ENCODE measurements around the gene MAD2L2.

Gene MAD2L2

DNA sequence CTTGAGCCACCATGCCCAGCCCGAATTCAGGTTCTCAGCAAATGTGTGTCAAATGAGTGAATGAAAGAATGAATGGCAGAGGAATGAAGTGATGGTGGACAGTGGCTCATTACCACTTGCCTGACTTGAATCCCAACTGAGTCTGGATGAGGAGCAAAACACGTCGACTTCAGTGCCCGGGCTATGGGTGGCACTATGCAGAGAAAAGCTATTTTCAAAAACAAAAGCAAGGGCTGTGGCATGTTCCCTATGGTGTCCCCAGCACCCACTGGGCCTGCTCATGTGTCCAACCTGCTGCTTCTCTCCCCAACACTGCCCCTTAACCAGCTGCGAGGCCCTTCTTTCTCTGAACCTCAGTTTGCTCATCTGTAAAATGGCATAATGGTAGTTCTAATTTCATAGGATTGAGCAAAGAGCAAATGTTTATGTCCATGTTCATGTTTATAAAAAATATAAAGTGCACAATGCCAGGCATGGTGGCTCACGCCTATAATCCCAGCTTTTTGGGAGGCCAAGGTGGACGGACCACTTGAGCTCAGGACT, 4.3 kb upstream of the MAD2L2 start:
- no peak overlapping the region for H3K27ac ChIP-seq

GRCh38 chr1:11684070-11684469, 3.1 kb upstream of the MAD2L2 start:
- POLR2A ChIA-PET (ENCODE audit: low non-redundant PET), result no interaction called here
- no peak for DNase-seq (ENCODE audit: low spot score)
- TF ChIP-seq, protein P1, sequence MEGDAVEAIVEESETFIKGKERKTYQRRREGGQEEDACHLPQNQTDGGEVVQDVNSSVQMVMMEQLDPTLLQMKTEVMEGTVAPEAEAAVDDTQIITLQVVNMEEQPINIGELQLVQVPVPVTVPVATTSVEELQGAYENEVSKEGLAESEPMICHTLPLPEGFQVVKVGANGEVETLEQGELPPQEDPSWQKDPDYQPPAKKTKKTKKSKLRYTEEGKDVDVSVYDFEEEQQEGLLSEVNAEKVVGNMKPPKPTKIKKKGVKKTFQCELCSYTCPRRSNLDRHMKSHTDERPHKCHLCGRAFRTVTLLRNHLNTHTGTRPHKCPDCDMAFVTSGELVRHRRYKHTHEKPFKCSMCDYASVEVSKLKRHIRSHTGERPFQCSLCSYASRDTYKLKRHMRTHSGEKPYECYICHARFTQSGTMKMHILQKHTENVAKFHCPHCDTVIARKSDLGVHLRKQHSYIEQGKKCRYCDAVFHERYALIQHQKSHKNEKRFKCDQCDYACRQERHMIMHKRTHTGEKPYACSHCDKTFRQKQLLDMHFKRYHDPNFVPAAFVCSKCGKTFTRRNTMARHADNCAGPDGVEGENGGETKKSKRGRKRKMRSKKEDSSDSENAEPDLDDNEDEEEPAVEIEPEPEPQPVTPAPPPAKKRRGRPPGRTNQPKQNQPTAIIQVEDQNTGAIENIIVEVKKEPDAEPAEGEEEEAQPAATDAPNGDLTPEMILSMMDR (conservative IDR thresholded peaks at IDR 0.05; ENCODE audit: low read depth), result no peak
- no peak overlapping the region for H3K27ac ChIP-seq
- CTCF ChIA-PET, result no interaction called here

More for the DNA sequence above, 4.3 kb upstream of the MAD2L2 start:
- TF ChIP-seq, protein P1 (conservative IDR thresholded peaks at IDR 0.05; ENCODE audit: low read depth), result no peak
- DNase-seq (ENCODE audit: low spot score), result no peak
- ChIA-PET CTCF (no interaction called here), POLR2A (ENCODE audit: low non-redundant PET) (no interaction called here)

- ChIA-PET CTCF (interaction anchor here (0.7 to 1.8 kb wide), 3 partner anchors 18 to 741 kb away, joined by 4 to 7 read pairs (median 6); no protein-coding TSS in a partner anchor), POLR2A (ENCODE audit: low non-redundant PET) (no interaction called here)
Observed at GRCh38 chr1:11682799-11683198, 1.9 kb upstream of the MAD2L2 start.

GRCh38 chr1:11682287-11682771, 1.4 kb upstream of the MAD2L2 start:
- ChIA-PET POLR2A (ENCODE audit: low non-redundant PET) (no interaction called here), CTCF (interaction anchor here (0.6 to 1.8 kb wide), 4 partner anchors 18 to 644 kb away, joined by 4 to 6 read pairs (median 4); no protein-coding TSS in a partner anchor)
- no peak for DNase-seq (ENCODE audit: low spot score)
- H3K27ac ChIP-seq, result no peak overlapping the region
- TF ChIP-seq, protein P1 (conservative IDR thresholded peaks at IDR 0.05; ENCODE audit: low read depth), result no peak

More at GRCh38 chr1:11682799-11683198, 1.9 kb upstream of the MAD2L2 start:
- H3K27ac ChIP-seq, result no peak overlapping the region
- DNase-seq (ENCODE audit: low spot score), result no peak
- TF ChIP-seq, protein P1 (conservative IDR thresholded peaks at IDR 0.05; ENCODE audit: low read depth), result no peak

- H3K27ac ChIP-seq, result peak overlapping the region; percentile 91
- TF ChIP-seq, protein P1 (conservative IDR thresholded peaks at IDR 0.05; ENCODE audit: low read depth), result no peak
- ChIA-PET CTCF (interaction anchor here (0.8 kb wide), 1 partner anchor 350 kb away, joined by 3 read pairs; no protein-coding TSS in a partner anchor), POLR2A (ENCODE audit: low non-redundant PET) (interaction anchor here (0.6 kb wide), 1 partner anchor 40 kb away, joined by 3 read pairs; no protein-coding TSS in a partner anchor)
- DNase-seq (ENCODE audit: low spot score), result no peak
Observed at GRCh38 chr1:11680270-11681070, 478 bp downstream of the MAD2L2 start.

DNA sequence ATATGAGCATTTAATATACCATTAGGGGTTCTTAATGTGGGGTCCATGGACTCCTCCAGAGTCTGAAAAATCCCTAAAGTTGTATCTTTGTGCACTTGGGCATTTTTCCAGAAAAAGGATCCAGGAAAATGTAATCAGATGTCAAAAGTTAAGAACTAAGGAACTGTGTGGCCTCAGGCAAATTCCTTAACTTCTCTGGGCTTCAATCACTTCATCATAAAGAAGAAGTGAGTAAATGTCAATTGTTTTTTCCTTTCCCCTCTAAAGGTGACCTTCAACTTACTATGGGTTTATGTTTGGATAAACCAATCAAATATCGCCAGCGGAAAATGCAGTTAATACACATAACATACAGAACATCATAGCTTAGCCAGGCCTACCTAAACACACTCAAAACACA, 2.5 kb downstream of the MAD2L2 start:
- CTCF ChIA-PET, result no interaction called here

More for the DNA sequence above, 2.5 kb downstream of the MAD2L2 start:
- POLR2A ChIA-PET (ENCODE audit: low non-redundant PET), result interaction anchor here (0.6 kb wide), 1 partner anchor 8 kb away, joined by 3 read pairs; no protein-coding TSS in a partner anchor
- TF ChIP-seq, protein P1 (conservative IDR thresholded peaks at IDR 0.05; ENCODE audit: low read depth), result no peak
- no peak overlapping the region for H3K27ac ChIP-seq
- DNase-seq (ENCODE audit: low spot score), result no peak

All from RWPE1 (cell line).